ENCODE results near the gene CD38.

Gene CD38

DNA sequence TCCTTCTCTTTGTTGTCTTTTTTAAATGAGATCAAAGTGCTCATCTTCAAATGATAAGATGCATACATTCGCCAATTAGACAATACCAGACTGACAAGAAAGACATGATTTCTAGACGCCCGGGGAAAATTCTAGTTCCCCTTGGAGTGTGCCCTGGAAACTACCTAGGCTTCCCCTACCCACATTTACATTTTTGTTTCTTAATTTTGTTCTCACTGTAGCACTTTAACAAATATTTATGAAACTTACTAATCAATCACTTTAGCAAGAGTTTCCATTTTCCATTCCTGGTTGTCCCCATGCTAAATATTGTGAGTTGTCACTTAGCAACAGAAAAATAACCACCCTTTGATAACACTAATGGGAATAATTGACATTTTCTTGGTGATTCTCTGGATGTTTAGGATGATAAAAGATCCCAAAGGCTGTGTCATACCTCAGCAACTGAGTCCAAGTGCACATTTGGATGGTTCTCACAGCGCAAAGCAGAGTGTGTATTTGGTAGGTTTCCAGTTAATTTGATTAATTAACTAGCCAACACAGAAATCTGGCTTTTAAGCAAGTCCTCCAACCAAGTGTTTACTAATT, 90.8 kb downstream of the CD38 start:
- no peak for FAIRE-seq
- TF ChIP-seq, protein P1, sequence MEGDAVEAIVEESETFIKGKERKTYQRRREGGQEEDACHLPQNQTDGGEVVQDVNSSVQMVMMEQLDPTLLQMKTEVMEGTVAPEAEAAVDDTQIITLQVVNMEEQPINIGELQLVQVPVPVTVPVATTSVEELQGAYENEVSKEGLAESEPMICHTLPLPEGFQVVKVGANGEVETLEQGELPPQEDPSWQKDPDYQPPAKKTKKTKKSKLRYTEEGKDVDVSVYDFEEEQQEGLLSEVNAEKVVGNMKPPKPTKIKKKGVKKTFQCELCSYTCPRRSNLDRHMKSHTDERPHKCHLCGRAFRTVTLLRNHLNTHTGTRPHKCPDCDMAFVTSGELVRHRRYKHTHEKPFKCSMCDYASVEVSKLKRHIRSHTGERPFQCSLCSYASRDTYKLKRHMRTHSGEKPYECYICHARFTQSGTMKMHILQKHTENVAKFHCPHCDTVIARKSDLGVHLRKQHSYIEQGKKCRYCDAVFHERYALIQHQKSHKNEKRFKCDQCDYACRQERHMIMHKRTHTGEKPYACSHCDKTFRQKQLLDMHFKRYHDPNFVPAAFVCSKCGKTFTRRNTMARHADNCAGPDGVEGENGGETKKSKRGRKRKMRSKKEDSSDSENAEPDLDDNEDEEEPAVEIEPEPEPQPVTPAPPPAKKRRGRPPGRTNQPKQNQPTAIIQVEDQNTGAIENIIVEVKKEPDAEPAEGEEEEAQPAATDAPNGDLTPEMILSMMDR (IDR thresholded peaks at IDR 0.05; ENCODE audit: insufficient read depth, missing control alignments): no peak
- no peak for DNase-seq (ENCODE audit: insufficient read length, low spot score)

DNA sequence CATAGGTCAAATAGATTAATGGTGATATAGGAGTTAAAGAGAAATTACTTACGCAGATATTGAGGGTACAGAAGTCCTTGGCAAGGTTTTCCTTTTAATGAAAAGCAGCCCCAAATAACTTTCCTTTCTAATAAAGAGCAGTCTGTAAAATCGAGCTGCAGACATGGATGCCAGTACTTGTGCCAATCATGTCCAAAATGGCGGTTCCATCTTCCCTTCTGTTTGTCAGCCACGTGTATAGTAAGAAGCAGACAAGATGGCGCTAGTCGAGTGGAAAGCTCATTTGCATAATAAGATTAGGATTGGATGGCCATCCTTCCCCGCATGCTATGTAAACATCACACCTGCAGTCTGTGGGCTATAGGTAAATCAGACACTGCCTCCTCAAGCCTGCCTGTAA, 92.0 kb downstream of the CD38 start:
- DNase-seq (ENCODE audit: insufficient read length, low spot score) (no peak), FAIRE-seq (no peak)
- TF ChIP-seq, protein P1 (IDR thresholded peaks at IDR 0.05; ENCODE audit: insufficient read depth, missing control alignments): no peak

DNA sequence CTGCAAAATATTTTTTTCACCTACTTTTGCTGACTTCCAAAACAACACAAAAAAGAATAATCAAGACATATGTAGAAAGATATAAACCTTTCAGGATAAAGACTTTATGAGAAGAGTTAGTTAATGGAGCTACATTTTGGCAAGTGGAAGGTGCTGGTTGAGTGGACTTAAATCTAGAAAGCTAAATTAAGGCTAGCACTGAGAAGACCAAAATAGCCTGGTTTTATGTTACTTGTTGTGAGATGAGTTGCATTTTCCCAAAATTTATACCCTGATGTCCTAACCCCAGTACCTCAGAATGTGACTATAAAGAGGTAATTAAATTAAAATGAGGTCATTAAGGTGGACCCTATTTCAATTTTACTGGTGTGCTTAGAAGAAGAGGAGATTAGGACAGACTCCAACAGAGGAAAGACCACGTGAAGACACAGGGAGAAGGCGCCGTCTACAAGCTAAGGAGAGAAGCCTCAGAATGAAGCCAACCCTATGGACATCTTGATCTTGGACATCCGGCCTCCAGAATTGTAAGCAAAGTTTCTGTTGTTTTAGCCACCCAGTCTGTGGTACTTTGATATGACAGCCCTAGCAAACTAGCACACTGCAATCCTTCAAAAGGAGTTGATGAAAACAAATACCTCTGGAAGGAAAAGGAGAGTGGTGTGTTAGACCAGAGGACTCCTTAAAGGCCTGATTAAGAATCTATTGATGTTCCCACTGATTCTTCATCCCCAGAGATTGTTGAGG, 93.0 kb downstream of the CD38 start:
- FAIRE-seq: no peak
- TF ChIP-seq, protein P1 (IDR thresholded peaks at IDR 0.05; ENCODE audit: insufficient read depth, missing control alignments): no peak

DNA sequence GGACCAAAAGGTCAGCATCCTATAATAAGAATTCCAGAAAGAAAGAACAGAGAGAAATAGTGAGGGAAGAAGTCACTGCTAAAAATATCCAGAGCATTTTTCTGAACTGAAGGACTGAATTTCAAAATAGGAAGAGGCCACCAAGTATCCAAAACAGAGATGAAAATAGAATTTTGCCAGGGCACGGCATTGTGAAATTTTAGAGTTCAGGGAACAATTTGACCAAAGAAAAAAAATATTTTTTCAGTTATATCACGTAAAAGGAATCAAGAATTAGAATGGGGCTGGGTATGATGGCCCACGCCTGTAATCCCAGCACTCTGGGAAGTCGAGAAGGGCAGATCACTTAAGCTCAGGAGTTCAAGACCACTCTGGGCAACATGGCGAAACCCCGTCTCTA, 95.0 kb downstream of the CD38 start:
- DNase-seq (ENCODE audit: insufficient read length, low spot score): no peak
- FAIRE-seq: no peak
- TF ChIP-seq, protein P1 (IDR thresholded peaks at IDR 0.05; ENCODE audit: insufficient read depth, missing control alignments): no peak

More for the DNA sequence above, 93.0 kb downstream of the CD38 start:
- no peak for DNase-seq (ENCODE audit: insufficient read length, low spot score)

DNA sequence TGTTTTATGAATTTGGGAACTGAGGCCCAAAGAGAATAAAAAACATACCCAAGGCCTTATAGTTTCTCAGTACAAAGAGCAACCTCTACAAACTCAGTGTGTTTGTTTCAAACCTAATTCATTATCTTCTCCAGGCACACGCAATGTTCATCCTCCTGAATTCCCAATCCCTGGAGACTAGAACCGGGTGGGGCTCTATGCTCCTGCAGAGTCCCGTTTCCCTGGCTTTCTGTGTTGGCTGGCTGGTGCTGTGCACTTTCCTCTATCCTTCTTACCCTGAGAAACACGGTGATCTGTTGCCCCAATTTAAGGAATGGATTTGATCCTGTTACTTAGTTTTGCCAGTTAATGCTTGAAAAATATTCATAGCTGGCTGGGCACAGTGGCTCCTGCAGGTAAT, 96.5 kb downstream of the CD38 start:
- TF ChIP-seq, protein P1 (IDR thresholded peaks at IDR 0.05; ENCODE audit: insufficient read depth, missing control alignments): no peak
- DNase-seq (ENCODE audit: insufficient read length, low spot score): no peak
- no peak for FAIRE-seq

DNA sequence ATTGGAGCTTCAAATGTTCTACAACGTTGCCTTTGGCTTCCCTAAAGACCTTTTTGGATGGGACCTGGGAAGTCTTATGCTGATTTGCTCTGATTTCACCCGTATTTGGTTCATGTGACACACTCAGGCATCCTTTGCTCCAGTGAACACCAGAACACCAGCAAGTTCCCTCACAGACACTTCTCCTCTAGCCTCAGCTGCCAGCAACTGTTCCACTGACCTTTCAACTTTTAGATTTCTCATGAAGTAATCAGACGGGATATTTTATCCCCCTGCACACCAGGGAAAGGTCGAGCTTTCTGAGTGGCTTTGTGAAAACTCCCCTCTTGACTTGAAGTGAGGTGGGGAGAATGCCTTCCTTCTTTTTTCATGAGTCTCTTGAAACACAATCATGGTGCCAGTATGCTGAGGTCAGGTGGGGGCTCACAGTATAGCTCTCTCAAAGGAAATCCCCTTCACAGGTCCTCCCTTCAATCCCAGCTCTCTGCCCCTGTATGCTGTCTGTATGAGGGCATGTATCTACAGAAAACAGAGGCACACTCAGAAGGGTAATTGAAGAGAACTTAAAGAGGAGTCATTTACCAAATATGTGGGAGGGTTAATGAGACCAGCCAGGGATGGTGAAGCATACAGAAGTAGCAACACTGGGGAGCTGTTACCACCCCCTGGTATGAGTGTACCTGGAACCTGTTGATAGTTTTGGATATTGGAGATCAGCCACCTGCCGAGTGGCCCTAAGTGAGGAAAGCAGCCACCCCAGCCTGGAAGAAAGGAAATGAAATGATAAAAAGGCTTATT, 97.7 kb downstream of the CD38 start:
- FAIRE-seq (no peak), DNase-seq (ENCODE audit: insufficient read length, low spot score) (no peak)

More for the DNA sequence above, 97.7 kb downstream of the CD38 start:
- TF ChIP-seq, protein P1 (IDR thresholded peaks at IDR 0.05; ENCODE audit: insufficient read depth, missing control alignments): no peak

All from D721Med (cell line).